KBM-7 (cell line): Measurements from ENCODE around the gene CELA3B.
"Not testable (repeated sequence)": the region's sequence is repeated elsewhere in the genome, so short reads cannot be mapped to it uniquely, and the experiment has no call there.

Experiments used
- DNase-seq: peaks from one replicate; pipeline ENCODE4 v3.0.0-alpha.2; 2015
- in situ Hi-C: fragments of 300-500 bp; cut with MboI; formaldehyde crosslinking; loops from 2 replicates; pipeline ENCODE4 v1.14.3; 2020; ENCODE audit warnings: low sequenced_read_pairs, low pct_unique_long_range_greater_than_20kb, mixed read lengths

CELA3B gene

DNA sequence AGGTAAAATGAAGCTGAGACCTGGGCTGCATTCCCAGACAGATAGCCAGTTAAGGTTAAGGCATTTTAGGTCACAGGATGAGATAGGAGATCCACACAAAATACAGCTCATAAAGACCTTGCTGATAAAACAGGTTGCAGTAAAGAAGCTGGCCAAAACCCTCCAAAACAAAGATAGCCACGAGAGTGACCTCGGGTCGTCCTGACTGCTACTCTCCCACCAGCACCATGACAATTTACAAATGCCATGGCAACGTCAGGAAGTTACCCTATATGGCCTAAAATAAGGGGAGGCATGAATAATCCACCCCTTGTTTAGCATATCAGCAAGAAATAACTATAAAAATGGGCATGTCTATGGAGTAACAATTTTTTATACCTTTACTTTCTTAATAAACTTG, 6.3 kb upstream of the CELA3B start:
- DNase-seq, in situ Hi-C loops: not testable (repeated sequence)

DNA sequence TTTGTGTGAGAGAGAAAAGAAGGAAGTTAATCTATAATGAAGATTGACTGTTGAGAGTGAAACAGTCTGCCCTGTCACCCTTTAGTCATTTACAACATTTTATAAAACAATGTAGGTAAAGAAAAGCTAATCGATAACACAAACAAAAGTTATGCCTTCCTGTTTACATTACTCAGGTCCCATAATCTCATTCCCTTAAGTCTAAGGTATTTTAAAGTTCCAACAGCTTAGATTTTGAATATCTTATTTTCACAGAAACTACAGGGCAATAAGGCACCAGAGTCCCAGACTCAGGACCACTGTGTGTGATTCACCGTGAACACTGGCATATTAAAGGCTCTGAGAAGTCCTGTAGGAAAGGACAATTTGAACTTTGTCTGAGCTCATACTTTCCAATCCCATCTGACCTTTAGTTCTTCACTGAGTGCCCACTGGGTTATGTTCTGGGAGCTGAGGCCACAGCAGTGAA, 3.8 kb upstream of the CELA3B start:
- DNase-seq, in situ Hi-C loops: not testable (repeated sequence)

DNA sequence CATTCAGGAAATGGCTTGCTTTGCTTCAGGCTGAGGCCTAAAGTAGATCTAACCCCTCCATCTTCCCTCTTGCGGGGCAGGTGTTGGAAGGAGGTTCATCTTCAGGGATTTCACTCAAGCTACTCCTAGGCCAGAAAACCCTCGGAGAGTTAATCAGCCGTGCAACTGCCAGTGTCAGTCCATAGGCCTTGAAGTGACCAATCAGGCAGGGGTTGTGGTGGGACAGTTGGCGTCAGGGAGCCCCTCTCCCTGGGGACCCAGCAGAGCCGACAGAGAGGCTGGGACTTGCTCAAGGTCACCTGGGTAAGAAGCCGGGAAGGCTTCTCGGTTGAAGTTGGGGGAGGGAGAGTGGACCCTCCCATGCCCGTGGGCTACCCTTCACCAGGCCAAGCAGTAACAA, 2.9 kb upstream of the CELA3B start:
- DNase-seq, in situ Hi-C loops: not testable (repeated sequence)

DNA sequence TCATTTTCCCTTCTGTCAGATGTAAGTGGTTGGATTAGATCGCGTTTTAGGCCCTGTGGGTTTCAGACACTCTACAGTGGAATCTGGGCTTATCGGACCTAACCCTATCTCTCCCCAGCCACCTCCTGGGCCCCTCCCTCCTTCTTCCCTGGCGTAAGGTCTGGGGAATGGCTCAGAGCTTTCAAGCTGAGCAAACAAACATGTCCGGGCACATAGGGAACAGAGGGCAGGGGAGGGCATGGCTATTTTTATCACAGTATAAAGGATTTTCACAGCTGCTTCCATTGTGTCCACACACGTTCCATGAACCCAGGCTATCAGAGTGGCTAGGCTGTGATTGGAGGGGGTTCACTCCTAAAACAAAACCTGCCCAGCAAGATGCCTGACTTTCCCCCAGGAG, 2.1 kb upstream of the CELA3B start:
- DNase-seq, in situ Hi-C loops: not testable (repeated sequence)

DNA sequence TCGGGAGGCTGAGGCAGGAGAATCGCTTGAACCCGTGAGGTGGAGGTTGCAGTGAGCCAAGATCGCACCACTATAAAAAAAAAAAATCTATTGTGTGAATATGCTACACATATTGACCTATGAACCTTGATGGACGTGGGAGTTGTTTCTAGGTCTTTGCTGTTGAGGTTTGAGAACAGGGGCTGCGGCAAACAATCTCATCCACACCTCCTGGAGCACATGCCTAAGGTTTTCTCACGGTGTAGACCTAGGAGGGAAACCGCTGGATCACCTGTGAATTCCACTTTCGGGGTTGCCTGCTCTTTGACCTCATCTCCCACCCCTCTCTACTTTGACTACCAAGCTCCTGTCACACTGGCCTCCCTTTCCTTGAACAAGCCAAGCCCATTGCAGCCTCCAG, 1.5 kb upstream of the CELA3B start:
- DNase-seq, in situ Hi-C loops: not testable (repeated sequence)

DNA sequence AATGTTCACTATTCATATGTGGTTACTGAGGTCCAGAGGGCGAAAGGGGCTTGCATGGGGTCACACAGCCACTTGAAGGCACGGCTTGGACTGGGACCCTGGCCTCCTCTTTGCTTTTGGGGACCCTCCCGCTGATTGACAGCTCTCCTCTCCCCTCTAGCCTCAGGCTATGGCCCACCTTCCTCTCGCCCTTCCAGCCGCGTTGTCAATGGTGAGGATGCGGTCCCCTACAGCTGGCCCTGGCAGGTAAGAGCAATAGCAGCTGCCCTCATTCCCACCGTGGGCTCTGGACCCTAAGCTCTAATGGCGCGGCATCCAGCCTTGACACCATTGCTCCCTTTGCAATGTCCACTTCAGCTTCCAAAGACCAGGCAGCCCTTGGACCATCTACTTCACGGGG, 1.4 kb downstream of the CELA3B start:
- DNase-seq, in situ Hi-C loops: not testable (repeated sequence)

DNA sequence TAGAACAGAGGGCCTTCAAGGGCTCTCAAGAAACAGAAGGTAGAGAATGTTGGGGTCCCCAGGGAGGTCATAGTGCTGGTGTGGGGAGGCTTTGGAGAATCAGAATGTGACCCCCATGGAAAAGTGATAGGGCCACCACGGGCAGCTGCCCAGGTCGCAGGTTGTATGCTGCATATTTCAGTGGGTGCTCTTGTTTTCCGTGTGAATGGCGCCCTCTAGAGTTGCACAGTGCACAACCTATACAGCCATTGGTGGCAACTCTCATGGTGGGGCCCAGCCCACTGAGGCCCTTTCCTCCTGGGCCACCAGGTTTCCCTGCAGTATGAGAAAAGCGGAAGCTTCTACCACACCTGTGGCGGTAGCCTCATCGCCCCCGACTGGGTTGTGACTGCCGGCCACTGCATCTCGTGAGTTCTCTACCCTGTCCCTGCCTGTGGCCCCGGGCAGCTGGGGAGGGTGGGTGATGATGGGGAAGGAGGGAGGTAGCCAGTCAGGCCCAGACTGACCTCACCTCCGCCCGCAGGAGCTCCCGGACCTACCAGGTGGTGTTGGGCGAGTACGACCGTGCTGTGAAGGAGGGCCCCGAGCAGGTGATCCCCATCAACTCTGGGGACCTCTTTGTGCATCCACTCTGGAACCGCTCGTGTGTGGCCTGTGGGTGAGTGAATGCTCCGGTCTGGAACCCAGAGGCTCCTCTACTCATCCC, 3.8 kb downstream of the CELA3B start:
- DNase-seq, in situ Hi-C loops: not testable (repeated sequence)

DNA sequence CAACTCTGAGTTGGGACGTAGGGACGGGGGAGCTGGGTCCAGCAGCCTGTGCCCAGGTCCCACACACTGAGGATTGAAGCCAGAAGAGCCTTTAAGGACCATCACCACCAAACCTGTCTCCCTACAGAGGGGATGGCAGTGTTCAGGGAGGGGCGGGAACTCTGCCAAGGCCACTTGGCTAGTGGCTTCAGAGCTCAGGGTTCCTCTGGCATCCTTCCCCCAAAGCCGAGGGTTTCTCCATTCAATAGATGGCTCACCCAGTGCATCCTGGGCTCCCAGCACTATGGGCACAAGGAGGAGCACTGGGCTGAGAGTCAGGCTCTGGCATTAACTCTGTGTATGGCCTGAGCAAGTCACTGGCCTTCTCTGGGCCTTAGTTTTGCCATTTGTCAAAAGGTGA, 4.4 kb downstream of the CELA3B start:
- DNase-seq, in situ Hi-C loops: not testable (repeated sequence)

DNA sequence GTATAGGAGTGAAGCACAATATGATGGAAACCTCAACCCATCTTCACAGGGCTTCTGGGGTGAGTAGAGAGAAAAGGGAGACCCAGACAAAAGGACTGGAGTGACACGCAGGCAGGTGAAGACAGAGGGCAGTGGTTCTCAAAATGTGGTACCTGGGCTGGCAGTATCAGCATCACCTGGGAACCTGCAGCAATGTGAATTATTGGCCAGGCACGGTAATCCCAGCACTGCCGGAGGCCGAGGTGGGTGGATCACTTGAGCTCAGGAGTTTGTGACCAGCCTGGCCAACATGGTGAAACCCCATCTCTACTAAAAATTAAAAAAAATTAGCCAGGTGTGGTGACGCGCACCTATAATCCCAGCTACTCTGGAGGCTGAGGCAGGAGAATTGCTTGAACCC, 5.3 kb downstream of the CELA3B start:
- in situ Hi-C loops, DNase-seq: not testable (repeated sequence)

DNA sequence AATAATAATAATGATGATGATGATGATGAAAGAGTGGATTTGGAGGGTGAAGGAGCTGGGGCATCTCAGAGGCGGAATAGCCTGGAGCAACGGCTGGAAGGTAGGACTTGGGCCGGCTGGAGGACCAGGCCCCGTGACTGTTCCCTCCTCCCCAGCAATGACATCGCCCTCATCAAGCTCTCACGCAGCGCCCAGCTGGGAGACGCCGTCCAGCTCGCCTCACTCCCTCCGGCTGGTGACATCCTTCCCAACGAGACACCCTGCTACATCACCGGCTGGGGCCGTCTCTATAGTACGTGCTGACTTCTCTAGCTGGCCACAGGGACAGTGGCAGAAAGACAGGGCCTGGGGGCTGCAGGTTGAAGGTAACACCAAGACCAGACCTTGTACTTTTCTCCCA, 6.7 kb downstream of the CELA3B start:
- in situ Hi-C loops, DNase-seq: not testable (repeated sequence)

DNA sequence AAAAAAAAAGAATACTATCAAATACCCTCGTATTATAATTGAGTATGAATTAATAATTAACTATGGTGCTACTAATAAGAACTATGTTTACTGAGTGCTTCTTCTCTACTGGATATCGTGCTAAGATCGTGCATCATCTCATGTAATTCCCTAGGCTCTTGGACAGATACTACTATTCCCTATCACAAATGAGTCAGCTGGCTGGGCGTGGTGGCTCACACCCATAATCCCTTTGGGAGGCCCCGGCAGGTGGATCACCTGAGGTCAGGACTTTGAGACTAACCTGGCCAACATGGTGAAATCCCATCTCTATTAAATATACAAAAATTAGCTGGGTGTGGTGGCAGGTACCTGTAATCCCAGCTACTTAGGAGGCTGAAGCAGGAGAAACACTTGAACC, 9.1 kb downstream of the CELA3B start:
- in situ Hi-C loops, DNase-seq: not testable (repeated sequence)

DNA sequence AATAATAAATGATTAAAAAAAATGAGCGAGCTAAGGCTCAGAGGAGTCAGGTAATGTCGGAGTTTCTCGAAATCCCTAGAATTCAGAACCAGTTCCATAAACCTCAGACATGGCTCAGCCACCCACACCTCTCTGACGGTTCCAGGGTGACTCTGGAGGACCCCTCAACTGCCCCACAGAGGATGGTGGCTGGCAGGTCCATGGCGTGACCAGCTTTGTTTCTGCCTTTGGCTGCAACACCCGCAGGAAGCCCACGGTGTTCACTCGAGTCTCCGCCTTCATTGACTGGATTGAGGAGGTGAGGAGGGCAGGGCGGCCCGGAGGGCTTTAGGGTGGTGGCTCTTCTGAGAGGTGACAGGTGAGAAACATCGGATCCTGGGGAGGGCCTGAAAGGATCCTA, 9.6 kb downstream of the CELA3B start:
- in situ Hi-C loops, DNase-seq: not testable (repeated sequence)

DNA sequence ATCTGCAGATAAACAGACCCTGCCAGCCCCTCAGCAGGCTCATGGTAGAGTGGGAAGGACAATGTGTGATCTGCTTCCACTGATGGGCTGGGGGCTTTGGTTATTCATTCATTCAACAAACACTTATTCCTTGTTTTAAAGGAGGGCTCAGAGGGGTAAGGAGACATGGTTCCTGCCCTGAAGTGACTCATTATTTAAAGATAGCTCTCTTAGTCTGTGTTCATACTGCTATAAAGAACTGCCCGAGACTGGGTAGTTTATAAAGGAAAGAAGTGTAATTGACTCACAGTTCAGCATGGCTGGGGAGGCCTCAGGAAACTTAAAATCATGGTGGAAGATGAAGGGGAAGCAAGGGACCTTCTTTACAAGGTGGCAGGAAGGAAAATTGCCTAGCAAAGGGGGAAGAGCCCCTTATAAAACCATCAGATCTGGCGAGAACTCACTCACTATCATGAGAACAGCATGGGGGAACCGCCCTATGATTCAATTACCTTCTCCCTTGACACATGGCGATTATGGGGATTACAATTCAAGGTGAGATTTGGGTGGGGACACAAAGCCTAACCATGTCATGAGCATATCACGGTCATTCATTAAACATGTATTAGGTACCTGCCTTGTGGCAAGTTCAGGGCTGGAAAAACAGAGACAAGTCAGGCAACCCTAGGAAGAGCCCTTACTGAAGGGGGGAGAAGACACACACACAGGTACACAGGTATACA, 13.0 kb downstream of the CELA3B start:
- DNase-seq, in situ Hi-C loops: not testable (repeated sequence)

DNA sequence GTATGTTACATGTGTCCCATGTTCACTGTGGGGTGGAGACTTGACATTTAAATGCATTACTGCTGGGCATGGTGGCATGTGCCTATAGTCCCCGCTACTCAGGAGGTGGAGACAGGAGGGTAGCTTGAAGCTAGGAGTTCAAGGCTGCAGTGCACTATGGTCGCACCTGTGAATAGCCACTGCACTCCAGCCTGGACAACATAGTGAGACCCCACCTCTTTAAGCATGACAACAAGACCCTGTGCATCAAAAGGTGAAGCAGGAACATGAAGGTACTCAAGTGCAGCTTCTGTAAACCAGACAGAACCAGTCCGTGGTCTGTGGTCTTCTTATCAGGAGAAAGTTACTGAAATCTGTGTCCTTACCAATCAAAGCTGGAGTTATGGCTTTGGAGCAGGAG, 15.4 kb downstream of the CELA3B start:
- DNase-seq, in situ Hi-C loops: not testable (repeated sequence)

DNA sequence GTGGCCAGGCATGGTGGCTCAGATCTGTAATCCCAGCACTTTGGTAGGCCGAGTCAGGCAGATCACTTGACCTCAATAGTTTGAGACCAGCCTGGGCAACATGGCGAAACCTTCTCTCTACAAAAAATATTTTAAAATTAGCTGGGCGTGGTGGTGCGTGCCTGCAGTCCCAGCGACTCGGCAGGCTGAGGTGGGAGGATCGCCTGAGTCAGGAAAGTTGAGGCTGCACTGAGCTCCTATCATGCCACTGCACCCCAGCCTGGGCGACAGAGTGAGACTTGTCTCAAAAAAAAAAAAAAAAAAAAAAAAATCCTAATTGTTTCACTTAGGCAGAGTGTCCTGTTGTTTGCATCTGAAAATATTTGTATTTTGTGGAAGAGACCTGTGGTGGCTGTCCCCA, 17.9 kb downstream of the CELA3B start:
- in situ Hi-C loops, DNase-seq: not testable (repeated sequence)

DNA sequence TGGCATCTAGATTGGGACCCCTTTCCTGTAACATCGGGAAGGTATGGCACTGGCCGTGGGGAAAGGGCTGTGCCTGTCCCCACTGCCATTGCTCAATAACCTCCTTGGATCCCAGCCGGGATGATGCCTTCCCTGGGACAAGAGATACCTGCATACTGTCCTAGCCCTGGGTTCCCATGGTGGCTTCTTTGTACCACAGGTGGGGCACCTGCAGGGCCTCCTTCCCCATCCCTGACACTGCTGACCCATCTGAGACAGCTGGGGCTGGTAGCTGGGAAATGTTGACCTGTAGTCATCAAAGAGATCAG, 19.8 kb downstream of the CELA3B start:
- DNase-seq, in situ Hi-C loops: not testable (repeated sequence)

DNA sequence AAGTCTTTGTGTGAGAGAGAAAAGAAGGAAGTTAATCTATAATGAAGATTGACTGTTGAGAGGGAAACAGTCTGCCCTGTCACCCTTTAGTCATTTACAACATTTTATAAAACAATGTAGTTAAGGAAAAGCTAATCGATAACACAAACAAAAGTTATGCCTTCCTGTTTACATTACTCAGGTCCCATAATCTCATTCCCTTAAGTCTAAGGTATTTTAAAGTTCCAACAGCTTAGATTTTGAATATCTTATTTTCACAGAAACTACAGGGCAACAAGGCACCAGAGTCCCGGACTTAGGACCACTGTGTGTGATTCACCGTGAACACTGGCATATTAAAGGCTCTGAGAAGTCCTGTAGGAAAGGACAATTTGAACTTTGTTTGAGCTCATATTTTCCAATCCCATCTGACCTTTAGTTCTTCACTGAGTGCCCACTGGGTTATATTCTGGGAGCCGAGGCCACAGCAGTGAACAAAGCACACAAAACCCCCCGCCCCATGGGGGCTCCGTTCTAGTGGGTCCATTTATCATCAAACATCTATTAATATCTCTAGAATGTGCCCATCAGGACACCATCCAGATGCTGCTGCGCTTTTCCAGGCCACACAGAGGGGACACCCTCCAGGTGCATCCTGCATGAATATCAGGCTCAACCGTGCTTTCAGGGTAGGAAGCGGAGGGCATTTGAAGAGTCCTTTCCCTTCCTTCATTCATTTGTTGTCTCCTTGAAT, 21.2 kb downstream of the CELA3B start:
- DNase-seq: peak; percentile 32
- in situ Hi-C loops: not testable (repeated sequence)

DNA sequence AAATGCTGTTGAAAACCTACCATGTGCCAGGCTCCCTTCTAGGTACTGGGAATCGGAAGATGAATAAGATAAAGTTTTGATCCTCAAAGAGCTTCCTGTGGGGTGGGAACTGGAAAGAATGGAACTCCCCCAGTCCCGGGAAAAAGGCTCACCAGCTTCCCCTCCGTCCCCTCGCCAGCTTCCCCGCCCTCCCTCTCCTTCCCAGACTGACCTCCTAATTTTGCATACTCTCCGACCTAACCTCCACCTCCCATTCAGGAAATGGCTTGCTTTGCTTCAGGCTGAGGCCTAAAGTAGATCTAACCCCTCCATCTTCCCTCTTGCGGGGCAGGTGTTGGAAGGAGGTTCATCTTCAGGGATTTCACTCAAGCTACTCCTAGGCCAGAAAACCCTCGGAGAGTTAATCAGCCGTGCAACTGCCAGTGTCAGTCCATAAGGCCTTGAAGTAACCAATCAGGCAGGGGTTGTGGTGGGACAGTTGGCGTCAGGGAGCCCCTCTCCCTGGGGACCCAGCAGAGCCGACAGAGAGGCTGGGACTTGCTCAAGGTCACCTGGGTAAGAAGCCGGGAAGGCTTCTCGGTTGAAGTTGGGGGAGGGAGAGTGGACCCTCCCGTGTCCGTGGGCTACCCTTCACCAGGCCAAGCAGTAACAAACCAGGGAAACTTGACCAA, 21.9 kb downstream of the CELA3B start:
- in situ Hi-C loops, DNase-seq: not testable (repeated sequence)

DNA sequence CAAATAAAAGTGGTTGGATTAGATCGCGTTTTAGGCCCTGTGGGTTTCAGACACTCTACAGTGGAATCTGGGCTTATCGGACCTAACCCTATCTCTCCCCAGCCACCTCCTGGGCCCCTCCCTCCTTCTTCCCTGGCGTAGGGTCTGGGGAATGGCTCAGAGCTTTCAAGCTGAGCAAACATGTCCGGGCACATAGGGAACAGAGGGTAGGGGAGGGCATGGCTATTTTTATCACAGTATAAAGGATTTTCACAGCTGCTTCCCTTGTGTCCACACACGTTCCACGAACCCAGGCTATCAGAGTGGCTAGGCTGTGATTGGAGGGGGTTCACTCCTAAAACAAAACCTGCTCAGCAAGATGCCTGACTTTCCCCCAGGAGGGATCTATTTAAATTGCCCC, 22.8 kb downstream of the CELA3B start:
- DNase-seq: peak; percentile 33
- in situ Hi-C loops: not testable (repeated sequence)
